ENCODE measurements around the gene TMEM38B. TPM values are rescaled to one million over a fixed set of nuclear protein-coding genes. Genes with fewer than 3 reads are reported as not detected.

The TMEM38B gene
- 10 to 100 TPM; 13.8 to 14.6 TPM for total RNA-seq
- 10 to 100 TPM; 12.0 to 14.5 TPM for polyA plus RNA-seq (ENCODE audit: insufficient read length in 2 of 2)
- long read RNA-seq, donor 1, partial matches to known transcripts, result 0 of 2 reads
- long read RNA-seq, donor 1, other reads (novel, unspliced or antisense), result 0 of 2 reads
- long read RNA-seq, donor 2, partial matches to known transcripts, result 0 of 2 reads
- long read RNA-seq, donor 2, other reads (novel, unspliced or antisense), result 0 of 2 reads
- long read RNA-seq, donor 3, partial matches to known transcripts, result 0 of 4 reads
- long read RNA-seq, donor 3, other reads (novel, unspliced or antisense), result 0 of 4 reads
- long read RNA-seq, donor 4, transcript TMEM38B-202 (6 exons, 3,525 nt), result major isoform, 8 of 8 reads
- long read RNA-seq, donor 4, partial matches to known transcripts, result 0 of 8 reads
- long read RNA-seq, donor 4, other reads (novel, unspliced or antisense), result 0 of 8 reads

DNA sequence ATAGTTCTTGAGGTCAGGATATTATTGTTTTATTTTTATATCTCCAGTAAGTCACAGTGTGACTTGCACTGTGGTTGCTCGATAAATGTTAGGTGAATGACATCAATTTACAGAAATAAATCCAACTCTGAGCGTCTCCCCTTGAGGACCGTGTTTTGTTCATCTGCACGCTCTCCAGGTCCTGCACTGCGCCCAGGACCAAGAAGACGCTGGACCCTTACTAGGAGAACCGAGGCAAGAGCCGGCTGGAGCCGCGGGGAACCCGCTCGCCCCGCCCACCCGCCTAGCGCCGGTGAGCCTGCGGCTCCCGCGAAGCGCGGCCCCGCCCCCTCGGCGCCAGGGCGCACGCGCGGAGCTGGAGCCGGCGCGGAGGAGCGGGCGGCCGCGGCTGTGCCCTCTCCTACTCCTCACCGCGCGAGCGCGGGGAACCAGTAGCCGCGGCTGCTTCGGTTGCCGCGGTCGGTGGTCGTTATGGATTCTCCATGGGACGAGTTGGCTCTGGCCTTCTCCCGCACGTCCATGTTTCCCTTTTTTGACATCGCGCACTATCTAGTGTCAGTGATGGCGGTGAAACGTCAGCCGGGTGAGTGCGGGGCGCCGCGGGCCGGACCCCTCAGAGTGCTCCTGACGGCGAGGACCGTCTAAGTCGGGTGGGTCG, at the start of gene TMEM38B:
Gene TMEM38B, plus strand, starts transcription at position 352 of the 658 bp plus-strand sequence. Its CDS starts 120 bp downstream, at position 472.
- Histone ChIP-seq H3K36me3 (ENCODE audit: control insufficient read depth, insufficient read depth, low read length) (no peaks in the 10 kb centered on the region), H3K27ac (ENCODE audit: low read depth, low read length) (peak within 1 kb of the TSS; percentile 25), H3K9me3 (ENCODE audit: control insufficient read depth, insufficient read depth, low read length) (no peaks in the 10 kb centered on the region), H3K4me1 (ENCODE audit: control insufficient read depth, insufficient read depth, low read length) (peaks cover 6% of the 10 kb centered on the region), H3K4me3 (ENCODE audit: low read depth, low read length) (peak within 1 kb of the TSS; percentile 92), H3K27me3 (ENCODE audit: control insufficient read depth, insufficient read depth, low read length) (peaks cover 25% of the 10 kb centered on the region)
- peak; percentile 68 to 96 (median 80) for DNase-seq (ENCODE audit: low read depth in 4 of 6, low spot score in 6 of 6)
- WGBS (ENCODE audit: insufficient coverage), result under 1% methylated on average over 64 of the region's 65 CpGs

- DNase-seq (ENCODE audit: low read depth in 4 of 6, low spot score in 6 of 6), result peak in 1 of 6 donors; percentile 37
- no peak overlapping the region for H3K27ac ChIP-seq (ENCODE audit: low read depth, low read length)
- no peaks in the 10 kb centered on the region for H3K36me3 ChIP-seq (ENCODE audit: control insufficient read depth, insufficient read depth, low read length)
- no peaks in the 10 kb centered on the region for H3K27me3 ChIP-seq (ENCODE audit: control insufficient read depth, insufficient read depth, low read length)
- H3K9me3 ChIP-seq (ENCODE audit: control insufficient read depth, insufficient read depth, low read length), result no peaks in the 10 kb centered on the region
- no peak overlapping the region for H3K4me3 ChIP-seq (ENCODE audit: low read depth, low read length)
- no peaks in the 10 kb centered on the region for H3K4me1 ChIP-seq (ENCODE audit: control insufficient read depth, insufficient read depth, low read length)
- WGBS (ENCODE audit: insufficient coverage), result 79% methylated on average over 5 of the region's 7 CpGs
Observed at GRCh38 chr9:105646879-105647594, 47.3 kb upstream of the TMEM38B start.

GRCh38 chr9:105647595-105648349, 46.6 kb upstream of the TMEM38B start:
- Histone ChIP-seq H3K4me3 (ENCODE audit: low read depth, low read length) (no peak overlapping the region), H3K27ac (ENCODE audit: low read depth, low read length) (no peak overlapping the region), H3K4me1 (ENCODE audit: control insufficient read depth, insufficient read depth, low read length) (no peaks in the 10 kb centered on the region), H3K9me3 (ENCODE audit: control insufficient read depth, insufficient read depth, low read length) (no peaks in the 10 kb centered on the region), H3K27me3 (ENCODE audit: control insufficient read depth, insufficient read depth, low read length) (no peaks in the 10 kb centered on the region), H3K36me3 (ENCODE audit: control insufficient read depth, insufficient read depth, low read length) (no peaks in the 10 kb centered on the region)
- no peak for DNase-seq (ENCODE audit: low read depth in 4 of 6, low spot score in 6 of 6)
- 77% methylated on average over 6 of the region's 12 CpGs for WGBS (ENCODE audit: insufficient coverage)

- no peaks in the 10 kb centered on the region for H3K36me3 ChIP-seq (ENCODE audit: control insufficient read depth, insufficient read depth, low read length)
- WGBS (ENCODE audit: insufficient coverage), result 46% methylated on average over 2 of the region's 4 CpGs
- no peak for DNase-seq (ENCODE audit: low read depth in 4 of 6, low spot score in 6 of 6)
- no peak overlapping the region for H3K27ac ChIP-seq (ENCODE audit: low read depth, low read length)
- no peaks in the 10 kb centered on the region for H3K9me3 ChIP-seq (ENCODE audit: control insufficient read depth, insufficient read depth, low read length)
- no peak overlapping the region for H3K4me3 ChIP-seq (ENCODE audit: low read depth, low read length)
- peaks cover 10% of the 10 kb centered on the region for H3K4me1 ChIP-seq (ENCODE audit: control insufficient read depth, insufficient read depth, low read length)
- H3K27me3 ChIP-seq (ENCODE audit: control insufficient read depth, insufficient read depth, low read length), result peaks cover 6% of the 10 kb centered on the region
Observed at GRCh38 chr9:105651806-105652205, 42.5 kb upstream of the TMEM38B start.

DNA sequence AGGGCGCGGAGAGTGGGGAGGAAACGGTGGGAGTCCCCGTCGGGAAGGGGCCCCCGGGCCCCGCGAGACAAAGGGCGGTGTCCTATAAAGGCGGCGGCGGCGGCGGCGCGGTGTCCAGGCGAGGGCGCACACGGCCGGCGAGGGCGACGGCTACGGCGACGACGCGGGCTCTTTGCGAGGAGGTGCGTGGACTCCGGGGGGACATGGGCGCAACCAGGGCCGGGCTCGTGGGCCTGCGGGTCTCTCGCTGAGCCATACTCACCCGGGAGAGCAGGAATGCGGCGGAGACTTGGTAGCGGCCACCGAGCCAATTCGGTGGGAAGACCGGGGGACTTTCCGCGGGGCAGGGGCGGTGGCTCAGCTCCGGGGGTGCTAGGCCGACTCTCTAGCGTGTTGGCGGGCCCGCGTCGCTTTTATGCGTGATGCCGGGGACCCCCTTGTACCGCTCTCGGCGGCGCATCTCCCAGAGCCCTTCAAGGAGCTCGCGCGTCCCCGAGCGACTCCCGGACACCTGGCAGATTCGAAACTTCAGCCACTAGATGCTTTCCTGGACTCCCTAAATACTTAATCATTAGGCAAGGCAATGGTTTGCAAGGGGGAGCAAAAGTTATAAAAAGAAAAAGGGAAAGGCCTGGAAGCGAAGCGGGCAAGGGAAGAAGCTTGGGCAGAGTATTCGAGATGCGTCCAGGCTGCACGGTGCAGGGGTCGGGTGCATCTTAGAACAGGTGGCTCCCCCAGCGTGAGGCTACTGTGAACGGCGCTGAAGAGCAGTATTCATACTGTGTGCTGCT, 38.0 kb upstream of the TMEM38B start:
- peak overlapping the region; percentile 48 for H3K4me3 ChIP-seq (ENCODE audit: low read depth, low read length)
- H3K4me1 ChIP-seq (ENCODE audit: control insufficient read depth, insufficient read depth, low read length), result peaks cover 12% of the 10 kb centered on the region
- no peaks in the 10 kb centered on the region for H3K36me3 ChIP-seq (ENCODE audit: control insufficient read depth, insufficient read depth, low read length)
- H3K9me3 ChIP-seq (ENCODE audit: control insufficient read depth, insufficient read depth, low read length), result no peaks in the 10 kb centered on the region
- under 1% methylated on average over 72 of the region's 75 CpGs for WGBS (ENCODE audit: insufficient coverage)
- peak in 3 of 6 donors; percentile 25 to 67 (median 56) for DNase-seq (ENCODE audit: low read depth in 4 of 6, low spot score in 6 of 6)
- no peak overlapping the region for H3K27ac ChIP-seq (ENCODE audit: low read depth, low read length)
- H3K27me3 ChIP-seq (ENCODE audit: control insufficient read depth, insufficient read depth, low read length), result peaks cover 13% of the 10 kb centered on the region

DNA sequence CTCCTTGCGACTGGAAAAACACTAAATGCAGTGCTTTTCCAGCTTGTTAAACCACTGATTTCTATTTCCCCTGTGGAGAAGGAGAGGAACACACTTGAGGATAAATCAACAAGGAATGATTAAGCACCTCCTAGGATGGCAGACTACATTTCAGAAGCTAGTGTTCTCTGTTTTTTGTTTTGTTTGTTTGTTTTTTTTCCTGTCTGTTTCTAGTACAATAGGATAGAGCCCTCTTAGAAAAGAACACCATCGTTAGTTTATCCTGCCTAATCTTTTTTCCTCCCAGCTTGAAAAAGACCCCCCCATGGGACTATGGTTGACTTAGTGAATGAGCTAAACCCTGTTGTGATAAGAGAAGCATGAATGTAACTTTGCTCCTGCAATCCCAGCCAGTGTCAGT, 36.0 kb upstream of the TMEM38B start:
- DNase-seq (ENCODE audit: low read depth in 4 of 6, low spot score in 6 of 6), result no peak
- no peak overlapping the region for H3K27ac ChIP-seq (ENCODE audit: low read depth, low read length)
- peaks cover 13% of the 10 kb centered on the region for H3K27me3 ChIP-seq (ENCODE audit: control insufficient read depth, insufficient read depth, low read length)
- H3K4me1 ChIP-seq (ENCODE audit: control insufficient read depth, insufficient read depth, low read length), result peaks cover 12% of the 10 kb centered on the region
- no peak overlapping the region for H3K4me3 ChIP-seq (ENCODE audit: low read depth, low read length)
- no peaks in the 10 kb centered on the region for H3K9me3 ChIP-seq (ENCODE audit: control insufficient read depth, insufficient read depth, low read length)
- no peaks in the 10 kb centered on the region for H3K36me3 ChIP-seq (ENCODE audit: control insufficient read depth, insufficient read depth, low read length)
- no CpG with 5 or more reads among the region's 2 CpGs for whole genome bisulfite sequencing (ENCODE audit: insufficient coverage)

DNA sequence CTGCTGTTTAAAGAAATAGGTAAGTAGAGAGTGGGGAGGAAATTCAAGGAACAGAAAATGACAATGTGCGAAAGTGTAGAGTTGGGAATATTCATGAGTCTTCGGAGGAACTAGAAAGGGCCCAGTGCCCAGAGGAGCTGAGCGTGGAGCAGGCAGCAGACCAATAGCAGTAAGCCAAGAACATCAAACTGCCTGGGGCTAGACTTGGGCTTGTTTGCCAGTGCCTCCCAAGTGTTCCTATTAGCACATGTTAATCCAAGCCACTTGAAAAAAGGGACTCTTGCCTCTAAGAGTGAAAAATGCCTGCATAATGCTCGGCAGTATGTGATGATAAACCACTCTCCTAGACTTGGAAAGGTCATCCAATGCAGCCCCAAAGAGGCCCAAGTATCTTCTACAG, 33.3 kb upstream of the TMEM38B start:
- H3K9me3 ChIP-seq (ENCODE audit: control insufficient read depth, insufficient read depth, low read length), result no peaks in the 10 kb centered on the region
- DNase-seq (ENCODE audit: low read depth in 4 of 6, low spot score in 6 of 6), result peak in 1 of 6 donors; percentile 76
- 79% methylated on average over 4 of the region's 4 CpGs for WGBS (ENCODE audit: insufficient coverage)
- H3K27me3 ChIP-seq (ENCODE audit: control insufficient read depth, insufficient read depth, low read length), result peaks cover 13% of the 10 kb centered on the region
- no peak overlapping the region for H3K4me3 ChIP-seq (ENCODE audit: low read depth, low read length)
- peaks cover 9% of the 10 kb centered on the region for H3K4me1 ChIP-seq (ENCODE audit: control insufficient read depth, insufficient read depth, low read length)
- no peak overlapping the region for H3K27ac ChIP-seq (ENCODE audit: low read depth, low read length)
- no peaks in the 10 kb centered on the region for H3K36me3 ChIP-seq (ENCODE audit: control insufficient read depth, insufficient read depth, low read length)

DNA sequence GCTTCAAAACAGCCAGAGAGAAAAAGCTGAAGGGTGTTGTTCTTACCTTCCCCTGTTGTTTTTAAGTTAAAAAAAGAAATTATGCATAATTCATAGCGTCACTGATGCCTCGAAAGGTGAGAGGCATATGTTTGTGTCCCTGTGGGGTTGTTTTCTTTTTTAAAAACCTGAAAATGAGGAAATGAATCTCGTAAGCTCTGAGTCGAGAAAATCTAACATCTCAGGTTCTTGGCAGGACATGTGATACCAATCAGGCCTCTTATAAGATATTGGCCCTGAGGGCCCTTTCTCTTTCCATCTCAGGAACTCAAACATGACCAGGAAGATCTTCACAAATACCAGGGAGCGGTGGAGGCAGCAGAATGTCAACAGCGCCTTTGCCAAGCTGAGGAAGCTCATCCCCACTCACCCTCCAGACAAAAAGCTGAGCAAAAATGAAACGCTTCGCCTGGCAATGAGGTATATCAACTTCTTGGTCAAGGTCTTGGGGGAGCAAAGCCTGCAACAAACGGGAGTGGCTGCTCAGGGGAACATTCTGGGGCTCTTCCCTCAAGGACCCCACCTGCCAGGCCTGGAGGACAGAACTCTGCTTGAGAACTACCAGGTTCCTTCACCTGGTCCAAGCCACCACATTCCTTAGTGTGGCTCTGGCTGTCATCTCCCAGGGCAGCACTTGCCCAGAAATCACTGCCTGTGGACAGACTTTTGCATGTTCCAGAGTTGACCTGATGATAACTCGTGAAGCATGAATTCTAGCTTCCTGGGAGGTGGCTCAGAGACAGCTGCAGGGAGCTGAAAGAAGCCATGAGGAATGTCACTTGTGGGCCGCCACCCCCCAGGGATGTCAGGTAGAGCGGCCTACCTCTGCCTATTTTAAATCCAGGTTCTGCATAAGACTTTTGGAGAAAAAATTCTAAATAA, 31.9 kb upstream of the TMEM38B start, which contains the start of gene TAL2:
Gene TAL2, plus strand, starts transcription at position 274 of the 921 bp plus-strand sequence. Its CDS starts 40 bp downstream, at position 314.
- no peak for DNase-seq (ENCODE audit: low read depth in 4 of 6, low spot score in 6 of 6)
- H3K4me3 ChIP-seq (ENCODE audit: low read depth, low read length), result no peak within 1 kb of the TSS
- H3K27ac ChIP-seq (ENCODE audit: low read depth, low read length), result no peak within 1 kb of the TSS
- peaks cover 1% of the 10 kb centered on the region for H3K27me3 ChIP-seq (ENCODE audit: control insufficient read depth, insufficient read depth, low read length)
- no peaks in the 10 kb centered on the region for H3K4me1 ChIP-seq (ENCODE audit: control insufficient read depth, insufficient read depth, low read length)
- WGBS (ENCODE audit: insufficient coverage), result 91% methylated on average over 8 of the region's 12 CpGs
- H3K9me3 ChIP-seq (ENCODE audit: control insufficient read depth, insufficient read depth, low read length), result no peaks in the 10 kb centered on the region
- H3K36me3 ChIP-seq (ENCODE audit: control insufficient read depth, insufficient read depth, low read length), result no peaks in the 10 kb centered on the region
